ENCODE data around the gene GABARAP.

Gene GABARAP

GRCh38 chr17:7190276-7190917 is 51.9 kb downstream of the GABARAP start:
- peaks cover 38% of the 10 kb centered on the region for H3K36me3 ChIP-seq (ENCODE audit: control insufficient read depth, insufficient read depth, low read length)
- no peak overlapping the region for H3K4me3 ChIP-seq (ENCODE audit: low read depth, low read length)
- H3K27me3 ChIP-seq (ENCODE audit: control insufficient read depth, insufficient read depth, low read length) = no peaks in the 10 kb centered on the region
- no peaks in the 10 kb centered on the region for H3K4me1 ChIP-seq (ENCODE audit: control insufficient read depth, insufficient read depth, low read length)
- H3K9me3 ChIP-seq (ENCODE audit: control insufficient read depth, insufficient read depth, low read length) = no peaks in the 10 kb centered on the region
- no peak overlapping the region for H3K9ac ChIP-seq (ENCODE audit: low read depth, low read length)
